H1 (cell line): ENCODE measurements around the gene NMU. TPM values are rescaled to one million over a fixed set of nuclear protein-coding genes. Genes with fewer than 3 reads are reported as not detected.

ENCODE experiments used
- ATF3 ChIP-seq: IDR thresholded peaks from 2 replicates; pipeline ENCODE4 v1.6.1; 2011; ENCODE audit warnings: low read depth, mild to moderate bottlenecking, low read length; ENCODE audit not compliant: insufficient read depth
- CEBPB ChIP-seq: IDR thresholded peaks from 2 replicates; pipeline ENCODE4 v1.6.1; 2012; ENCODE audit warnings: low read depth, low read length
- GTF2F1 ChIP-seq: IDR thresholded peaks from 2 replicates; pipeline ENCODE4 v1.6.1; 2012; ENCODE audit warnings: low read depth, low read length, improper control_type of control experiment, borderline replicate concordance
- KDM1A ChIP-seq: fragments of 200-600, 300-600 bp; sonication (generic); IDR thresholded peaks from 2 replicates; pipeline ENCODE4 v1.7.1; 2016; ENCODE audit warnings: mild to moderate bottlenecking, low read length, borderline replicate concordance
- NRF1 ChIP-seq: IDR thresholded peaks from 2 replicates; pipeline ENCODE4 v1.6.1; 2011; ENCODE audit warnings: mild to moderate bottlenecking, low read depth, low read length, improper control_type of control experiment
- RNF2 ChIP-seq: fragments of 200-900, 300-1000 bp; sonication (generic); IDR thresholded peaks from 2 replicates; pipeline ENCODE4 v1.7.1; 2016; ENCODE audit warnings: borderline replicate concordance, low read depth, mild to moderate bottlenecking, antibody characterized with exemption, low read length; ENCODE audit not compliant: poor library complexity, severe bottlenecking; ENCODE audit errors: missing control alignments
- SIRT6 ChIP-seq: IDR thresholded peaks from one replicate; pipeline ENCODE4 v1.7.1; 2012; ENCODE audit warnings: low read length, inconsistent platforms
- TAF1 ChIP-seq: IDR thresholded peaks from 2 replicates; pipeline ENCODE4 v1.6.1; 2011; ENCODE audit warnings: mild to moderate bottlenecking, low read depth, low read length
- polyA plus RNA-seq, 7 experiments: library from polyadenylated mRNA; depleted of rRNA in 3 of 7; stranded (reverse) in 5 of 7; unstranded in 2 of 7; fragments of >200 nt in 5 of 7; fragments of 200-250 nt in 2 of 7; gene quantifications; 1 replicate in 5 of 7; 2 replicates in 1 of 7; 4 replicates in 1 of 7; pipeline versions ENCODE4 v1.2.1 to v1.2.3, GENCODE V29; 2011 to 2013; ENCODE audit warnings: missing spikeins in 2 of 7, mixed read lengths in 2 of 7
- total RNA-seq: library from RNA; stranded (reverse); fragmentation: NEBNext Ultra II Directional; extraction: Animal tissue kit (Norgen Biotek cat#: 25700); gene quantifications from 2 replicates; pipeline ENCODE4 v1.2.1, GENCODE V29; 2021
- TF ChIP-seq, protein P1 (sequence below): fragments of 300-600 bp; sonication (generic); IDR thresholded peaks from 2 replicates; pipeline ENCODE4 v1.7.1; 2012; ENCODE audit warnings: low read length, moderate library complexity, mild to moderate bottlenecking, inconsistent platforms; ENCODE audit not compliant: insufficient replicate concordance

The NMU gene
- total and polyA plus RNA-seq, 2 of the 8 experiments (the other 6 are each of a cell fraction or from before 2014, with no cell fraction given) = 30.5 to 50.4 TPM

- TF ChIP-seq, protein P1, sequence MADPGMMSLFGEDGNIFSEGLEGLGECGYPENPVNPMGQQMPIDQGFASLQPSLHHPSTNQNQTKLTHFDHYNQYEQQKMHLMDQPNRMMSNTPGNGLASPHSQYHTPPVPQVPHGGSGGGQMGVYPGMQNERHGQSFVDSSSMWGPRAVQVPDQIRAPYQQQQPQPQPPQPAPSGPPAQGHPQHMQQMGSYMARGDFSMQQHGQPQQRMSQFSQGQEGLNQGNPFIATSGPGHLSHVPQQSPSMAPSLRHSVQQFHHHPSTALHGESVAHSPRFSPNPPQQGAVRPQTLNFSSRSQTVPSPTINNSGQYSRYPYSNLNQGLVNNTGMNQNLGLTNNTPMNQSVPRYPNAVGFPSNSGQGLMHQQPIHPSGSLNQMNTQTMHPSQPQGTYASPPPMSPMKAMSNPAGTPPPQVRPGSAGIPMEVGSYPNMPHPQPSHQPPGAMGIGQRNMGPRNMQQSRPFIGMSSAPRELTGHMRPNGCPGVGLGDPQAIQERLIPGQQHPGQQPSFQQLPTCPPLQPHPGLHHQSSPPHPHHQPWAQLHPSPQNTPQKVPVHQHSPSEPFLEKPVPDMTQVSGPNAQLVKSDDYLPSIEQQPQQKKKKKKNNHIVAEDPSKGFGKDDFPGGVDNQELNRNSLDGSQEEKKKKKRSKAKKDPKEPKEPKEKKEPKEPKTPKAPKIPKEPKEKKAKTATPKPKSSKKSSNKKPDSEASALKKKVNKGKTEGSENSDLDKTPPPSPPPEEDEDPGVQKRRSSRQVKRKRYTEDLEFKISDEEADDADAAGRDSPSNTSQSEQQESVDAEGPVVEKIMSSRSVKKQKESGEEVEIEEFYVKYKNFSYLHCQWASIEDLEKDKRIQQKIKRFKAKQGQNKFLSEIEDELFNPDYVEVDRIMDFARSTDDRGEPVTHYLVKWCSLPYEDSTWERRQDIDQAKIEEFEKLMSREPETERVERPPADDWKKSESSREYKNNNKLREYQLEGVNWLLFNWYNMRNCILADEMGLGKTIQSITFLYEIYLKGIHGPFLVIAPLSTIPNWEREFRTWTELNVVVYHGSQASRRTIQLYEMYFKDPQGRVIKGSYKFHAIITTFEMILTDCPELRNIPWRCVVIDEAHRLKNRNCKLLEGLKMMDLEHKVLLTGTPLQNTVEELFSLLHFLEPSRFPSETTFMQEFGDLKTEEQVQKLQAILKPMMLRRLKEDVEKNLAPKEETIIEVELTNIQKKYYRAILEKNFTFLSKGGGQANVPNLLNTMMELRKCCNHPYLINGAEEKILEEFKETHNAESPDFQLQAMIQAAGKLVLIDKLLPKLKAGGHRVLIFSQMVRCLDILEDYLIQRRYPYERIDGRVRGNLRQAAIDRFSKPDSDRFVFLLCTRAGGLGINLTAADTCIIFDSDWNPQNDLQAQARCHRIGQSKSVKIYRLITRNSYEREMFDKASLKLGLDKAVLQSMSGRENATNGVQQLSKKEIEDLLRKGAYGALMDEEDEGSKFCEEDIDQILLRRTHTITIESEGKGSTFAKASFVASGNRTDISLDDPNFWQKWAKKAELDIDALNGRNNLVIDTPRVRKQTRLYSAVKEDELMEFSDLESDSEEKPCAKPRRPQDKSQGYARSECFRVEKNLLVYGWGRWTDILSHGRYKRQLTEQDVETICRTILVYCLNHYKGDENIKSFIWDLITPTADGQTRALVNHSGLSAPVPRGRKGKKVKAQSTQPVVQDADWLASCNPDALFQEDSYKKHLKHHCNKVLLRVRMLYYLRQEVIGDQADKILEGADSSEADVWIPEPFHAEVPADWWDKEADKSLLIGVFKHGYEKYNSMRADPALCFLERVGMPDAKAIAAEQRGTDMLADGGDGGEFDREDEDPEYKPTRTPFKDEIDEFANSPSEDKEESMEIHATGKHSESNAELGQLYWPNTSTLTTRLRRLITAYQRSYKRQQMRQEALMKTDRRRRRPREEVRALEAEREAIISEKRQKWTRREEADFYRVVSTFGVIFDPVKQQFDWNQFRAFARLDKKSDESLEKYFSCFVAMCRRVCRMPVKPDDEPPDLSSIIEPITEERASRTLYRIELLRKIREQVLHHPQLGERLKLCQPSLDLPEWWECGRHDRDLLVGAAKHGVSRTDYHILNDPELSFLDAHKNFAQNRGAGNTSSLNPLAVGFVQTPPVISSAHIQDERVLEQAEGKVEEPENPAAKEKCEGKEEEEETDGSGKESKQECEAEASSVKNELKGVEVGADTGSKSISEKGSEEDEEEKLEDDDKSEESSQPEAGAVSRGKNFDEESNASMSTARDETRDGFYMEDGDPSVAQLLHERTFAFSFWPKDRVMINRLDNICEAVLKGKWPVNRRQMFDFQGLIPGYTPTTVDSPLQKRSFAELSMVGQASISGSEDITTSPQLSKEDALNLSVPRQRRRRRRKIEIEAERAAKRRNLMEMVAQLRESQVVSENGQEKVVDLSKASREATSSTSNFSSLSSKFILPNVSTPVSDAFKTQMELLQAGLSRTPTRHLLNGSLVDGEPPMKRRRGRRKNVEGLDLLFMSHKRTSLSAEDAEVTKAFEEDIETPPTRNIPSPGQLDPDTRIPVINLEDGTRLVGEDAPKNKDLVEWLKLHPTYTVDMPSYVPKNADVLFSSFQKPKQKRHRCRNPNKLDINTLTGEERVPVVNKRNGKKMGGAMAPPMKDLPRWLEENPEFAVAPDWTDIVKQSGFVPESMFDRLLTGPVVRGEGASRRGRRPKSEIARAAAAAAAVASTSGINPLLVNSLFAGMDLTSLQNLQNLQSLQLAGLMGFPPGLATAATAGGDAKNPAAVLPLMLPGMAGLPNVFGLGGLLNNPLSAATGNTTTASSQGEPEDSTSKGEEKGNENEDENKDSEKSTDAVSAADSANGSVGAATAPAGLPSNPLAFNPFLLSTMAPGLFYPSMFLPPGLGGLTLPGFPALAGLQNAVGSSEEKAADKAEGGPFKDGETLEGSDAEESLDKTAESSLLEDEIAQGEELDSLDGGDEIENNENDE = no peak
- TF ChIP-seq TAF1 (no peak), KDM1A (no peak), SIRT6 (no peak), GTF2F1 (no peak), RNF2 (no peak), ATF3 (no peak), NRF1 (no peak), CEBPB (no peak)
These were observed 64.3 kb downstream of the NMU start (continued) for GRCh38 chr4:55571806-55572205.
